Frontal cortex (tissue), 1 donor: ENCODE measurements around the gene ZNF91. TPM values are rescaled to one million over a fixed set of nuclear protein-coding genes. Genes with fewer than 3 reads are reported as not detected.

ENCODE experiments used
- small RNA-seq: library from RNA; depleted of rRNA; stranded (forward); fragments of <200 nt; gene quantifications from one replicate; pipeline ENCODE3, GENCODE V24; 2014
- total RNA-seq: library from RNA; depleted of rRNA; stranded (reverse); fragments of >200 nt; gene quantifications from one replicate; pipeline ENCODE4 v1.2.3, GENCODE V29; 2014

ZNF91 gene
- total RNA-seq, 1 donor from 2014 or later, result 624 TPM

Small RNA genes within 50 kb of the gene (small RNA-seq; reads per million reads assigned to genes)
- not detected for gene VN1R91P

Other genes starting within 250 kb of the ZNF91 start
- 24.1 TPM for gene ZNF724, start 145.1 kb downstream of the ZNF91 start, total RNA-seq